GM15510 (cell line): ENCODE data around the gene HEBP2.

Experiments
- POLR2A ChIP-seq: IDR thresholded peaks from 3 replicates; pipeline ENCODE4 v1.6.1; 2011; ENCODE audit warnings: borderline replicate concordance; ENCODE audit not compliant: insufficient read length; ENCODE audit errors: extremely low read depth

Gene HEBP2

GRCh38 chr6:138428944-138429598 lies 25.0 kb downstream of the HEBP2 start:
- TF ChIP-seq POLR2A = no peak

DNA sequence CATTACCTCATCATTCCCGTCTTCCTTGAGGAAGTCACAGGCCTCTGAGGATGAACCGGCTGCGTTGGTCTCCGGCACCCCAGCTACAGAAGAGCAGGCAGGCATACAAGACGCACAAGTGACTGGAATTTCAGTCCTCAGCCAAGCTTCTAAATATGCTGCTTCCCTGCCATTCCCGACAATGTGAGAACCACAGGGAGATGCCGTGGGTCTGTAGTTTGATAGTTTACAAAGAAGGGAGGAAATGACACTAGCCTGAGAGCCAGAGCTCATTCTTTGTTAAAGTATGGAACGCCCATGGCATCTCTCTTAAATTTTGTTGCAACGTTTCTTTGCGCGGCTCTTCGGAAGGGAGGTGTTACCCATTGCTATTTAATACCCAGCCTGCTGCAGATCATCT lies 25.7 kb downstream of the HEBP2 start:
- no peak for TF ChIP-seq POLR2A

DNA sequence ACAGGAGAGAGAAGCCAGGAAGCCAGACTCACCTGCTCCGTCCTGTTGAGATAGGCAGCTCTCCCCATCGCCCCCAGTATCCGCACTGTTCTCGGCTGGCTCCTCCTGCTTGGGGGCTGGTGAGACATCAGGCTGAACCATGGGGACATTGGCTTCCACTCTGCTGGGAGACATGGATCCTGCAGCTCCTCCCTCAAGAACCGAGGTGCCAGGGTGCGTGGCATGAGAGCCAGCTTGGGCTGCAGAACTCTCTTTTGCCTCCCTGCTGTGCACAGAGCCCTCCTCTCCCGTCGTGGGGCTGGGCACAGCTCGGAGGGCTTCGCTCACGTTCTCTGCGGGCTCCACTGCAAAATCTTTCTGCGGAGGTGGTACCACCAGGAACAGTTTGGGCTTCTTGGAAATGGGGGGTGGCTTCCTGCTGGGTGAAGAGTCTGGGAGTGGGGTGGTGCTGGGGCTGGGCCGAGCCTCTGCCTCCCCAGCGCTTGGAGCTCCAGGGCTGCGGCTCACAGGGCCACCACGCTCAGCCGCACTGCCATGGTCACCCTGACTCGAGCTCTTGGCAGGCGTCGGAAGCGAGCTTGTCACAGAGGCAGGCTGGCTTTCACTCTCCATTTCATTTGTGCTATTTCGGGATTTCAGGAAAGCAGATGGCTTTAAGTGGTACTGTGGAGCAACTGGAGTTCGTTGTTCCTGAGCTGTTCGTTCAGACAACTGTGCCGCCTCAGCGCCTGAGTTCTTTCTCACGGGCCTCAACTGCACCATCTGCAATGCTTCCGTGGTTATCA lies 26.5 kb downstream of the HEBP2 start:
- TF ChIP-seq POLR2A = no peak

DNA sequence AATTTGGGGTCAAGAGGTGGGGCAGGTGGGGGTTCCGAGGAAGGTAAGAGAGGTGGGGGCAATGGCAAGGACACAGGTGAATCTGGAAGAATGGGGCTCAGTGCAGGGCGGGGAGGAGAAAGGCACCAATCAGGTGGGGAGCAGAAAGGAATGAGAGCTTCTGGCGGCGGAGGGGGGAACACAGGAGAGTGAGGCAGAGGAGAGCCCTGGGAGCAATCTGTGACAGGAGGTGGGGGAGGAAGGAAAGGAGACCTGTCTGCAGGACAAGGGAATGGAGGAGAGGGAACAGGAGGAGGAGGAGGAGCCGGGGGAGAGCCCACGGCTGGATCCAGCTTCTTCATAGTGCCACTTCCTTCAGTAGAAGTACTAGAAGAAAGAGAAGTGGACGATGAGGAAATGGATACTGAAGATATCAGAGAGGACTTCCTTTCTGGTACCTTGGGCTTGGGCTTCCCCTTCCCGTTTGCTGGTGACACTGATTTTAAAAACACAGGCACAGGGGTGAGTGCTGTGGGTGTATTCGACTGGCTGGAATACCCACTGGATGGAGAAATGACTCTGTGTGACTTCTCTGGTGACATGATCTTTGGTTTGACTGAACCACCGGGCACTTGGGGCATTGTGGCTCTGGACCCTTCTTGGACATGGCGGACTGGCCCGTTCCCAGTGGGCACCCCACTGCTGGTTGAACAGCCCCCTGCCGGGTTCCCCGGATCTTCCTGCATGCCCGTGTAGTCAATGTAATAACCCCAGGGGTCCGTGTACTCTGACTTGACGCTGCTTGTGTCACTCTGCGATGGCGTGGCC lies 27.4 kb downstream of the HEBP2 start:
- TF ChIP-seq POLR2A = no peak

DNA sequence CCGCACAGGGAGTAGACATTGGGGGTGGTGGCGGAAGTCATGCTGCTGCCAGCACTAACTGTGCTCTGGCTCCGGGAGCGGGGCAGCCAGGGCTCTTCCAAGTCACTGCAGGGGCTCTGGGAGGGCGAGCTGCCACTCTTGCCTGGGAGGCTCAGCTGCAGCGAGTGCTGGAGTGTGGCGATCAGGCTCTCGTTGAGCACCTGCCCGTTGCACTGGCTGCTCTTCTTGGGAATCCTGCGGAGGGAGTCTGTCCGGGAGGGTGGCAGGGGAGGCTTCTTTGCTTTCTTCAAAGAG lies 28.0 kb downstream of the HEBP2 start:
- TF ChIP-seq POLR2A = no peak

- no peak for TF ChIP-seq POLR2A
Measured at GRCh38 chr6:138434096-138434495, 30.1 kb downstream of the HEBP2 start.

- TF ChIP-seq POLR2A = no peak
Measured at GRCh38 chr6:138434925-138435324, 30.9 kb downstream of the HEBP2 start.

- TF ChIP-seq POLR2A = no peak
Measured at GRCh38 chr6:138439546-138439945, 35.5 kb downstream of the HEBP2 start.

- no peak for TF ChIP-seq POLR2A
Measured at GRCh38 chr6:138440296-138440695, 36.3 kb downstream of the HEBP2 start.

- no peak for TF ChIP-seq POLR2A
Measured at GRCh38 chr6:138440758-138441357, 36.8 kb downstream of the HEBP2 start.

DNA sequence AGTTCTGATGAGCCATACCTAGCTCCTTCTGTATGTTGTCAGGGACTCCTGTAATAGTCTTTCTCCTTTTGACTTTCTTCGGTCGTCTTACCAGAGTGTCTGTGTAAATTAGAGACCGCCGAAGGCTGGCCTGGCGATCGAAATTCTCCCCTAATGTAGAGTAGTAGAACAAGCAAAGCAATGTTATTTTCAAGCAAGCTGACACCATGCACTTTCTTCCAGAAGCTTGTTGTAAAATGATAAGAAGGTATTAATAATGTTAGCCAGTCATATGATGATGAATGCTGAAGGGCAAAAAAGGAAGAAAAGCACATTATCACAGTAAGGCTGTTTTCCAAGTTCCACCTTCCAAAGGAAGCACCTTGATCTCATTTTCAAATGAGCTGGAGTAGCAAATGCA lies 37.9 kb downstream of the HEBP2 start:
- no peak for TF ChIP-seq POLR2A

- no peak for TF ChIP-seq POLR2A
Measured at GRCh38 chr6:138442663-138443062, 38.6 kb downstream of the HEBP2 start.

GRCh38 chr6:138443979-138444378 lies 40.0 kb downstream of the HEBP2 start:
- no peak for TF ChIP-seq POLR2A

DNA sequence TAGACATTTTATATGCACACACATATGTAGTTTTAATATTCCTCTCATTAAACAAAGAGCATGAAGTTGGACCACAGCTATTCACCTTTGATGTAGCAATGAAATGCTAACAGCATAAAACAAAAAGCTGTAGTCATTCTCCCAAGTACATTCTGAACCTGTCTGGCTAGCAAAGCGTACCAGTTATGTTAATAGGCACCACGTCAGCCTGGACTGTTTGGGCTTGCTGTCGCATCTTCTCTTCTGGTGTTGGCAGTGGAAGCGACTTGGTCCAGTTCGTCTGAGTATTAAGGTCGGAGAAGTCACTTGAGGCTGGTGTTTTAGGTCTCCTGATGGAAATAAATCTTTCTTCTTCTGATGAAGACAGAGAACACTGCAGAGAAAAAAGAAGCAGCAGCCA lies 42.8 kb downstream of the HEBP2 start:
- TF ChIP-seq POLR2A = no peak

- no peak for TF ChIP-seq POLR2A
Measured at GRCh38 chr6:138450445-138450844, 46.4 kb downstream of the HEBP2 start.
